ENCODE results near the gene PRICKLE2. TPM values are rescaled to one million over a fixed set of nuclear protein-coding genes. Genes with fewer than 3 reads are reported as not detected.

The PRICKLE2 gene
- total RNA-seq, 1 donor from 2014 or later: 5.1 TPM

- no peak for TF ChIP-seq CTCF (conservative IDR thresholded peaks at IDR 0.05; ENCODE audit: low read depth, low read length)
- no peak for DNase-seq (ENCODE audit: low read depth)
- H3K4me3 ChIP-seq (ENCODE audit: low read depth, low read length): no peak overlapping the region
Observed at GRCh38 chr3:64179860-64180259, 45.4 kb downstream of the PRICKLE2 start.

GRCh38 chr3:64179249-64179648, 46.0 kb downstream of the PRICKLE2 start:
- no peak overlapping the region for H3K4me3 ChIP-seq (ENCODE audit: low read depth, low read length)
- no peak for DNase-seq (ENCODE audit: low read depth)
- peak; percentile 23 for TF ChIP-seq CTCF (conservative IDR thresholded peaks at IDR 0.05; ENCODE audit: low read depth, low read length)

GRCh38 chr3:64178419-64178818, 46.8 kb downstream of the PRICKLE2 start:
- TF ChIP-seq CTCF (conservative IDR thresholded peaks at IDR 0.05; ENCODE audit: low read depth, low read length): no peak
- H3K4me3 ChIP-seq (ENCODE audit: low read depth, low read length): no peak overlapping the region
- no peak for DNase-seq (ENCODE audit: low read depth)

- no peak for TF ChIP-seq CTCF (conservative IDR thresholded peaks at IDR 0.05; ENCODE audit: low read depth, low read length)
- no peak overlapping the region for H3K4me3 ChIP-seq (ENCODE audit: low read depth, low read length)
- no peak for DNase-seq (ENCODE audit: low read depth)
Observed at GRCh38 chr3:64176461-64176996, 48.7 kb downstream of the PRICKLE2 start.

- TF ChIP-seq CTCF (conservative IDR thresholded peaks at IDR 0.05; ENCODE audit: low read depth, low read length): no peak
- H3K4me3 ChIP-seq (ENCODE audit: low read depth, low read length): no peak overlapping the region
- DNase-seq (ENCODE audit: low read depth): no peak
Observed at GRCh38 chr3:64174328-64174727, 50.9 kb downstream of the PRICKLE2 start.

GRCh38 chr3:64173563-64173962, 51.7 kb downstream of the PRICKLE2 start:
- H3K4me3 ChIP-seq (ENCODE audit: low read depth, low read length): no peak overlapping the region
- no peak for TF ChIP-seq CTCF (conservative IDR thresholded peaks at IDR 0.05; ENCODE audit: low read depth, low read length)
- DNase-seq (ENCODE audit: low read depth): no peak

- DNase-seq (ENCODE audit: low read depth): no peak
- no peak overlapping the region for H3K4me3 ChIP-seq (ENCODE audit: low read depth, low read length)
- no peak for TF ChIP-seq CTCF (conservative IDR thresholded peaks at IDR 0.05; ENCODE audit: low read depth, low read length)
Observed at GRCh38 chr3:64170270-64170669, 55.0 kb downstream of the PRICKLE2 start.

Data from epithelial cell of proximal tubule (primary cell).